SK-N-SH (cell line): Measurements from ENCODE around the gene THAP3. TPM values are rescaled to one million over a fixed set of nuclear protein-coding genes. Genes with fewer than 3 reads are reported as not detected.

Experiments
- CTCF ChIA-PET: fragments of 300-600, 350-600 bp; formaldehyde crosslinking; extraction: SDS; loops from one replicate; lab custom pipeline; 2021; lab: Yijun Ruan, JAX
- POLR2A ChIA-PET: fragments of 350-600 bp; sonication (Branson Sonifier 250); formaldehyde crosslinking; extraction: SDS; loops from one replicate; lab custom pipeline; 2020; ENCODE audit warnings: antibody characterized with exemption, inconsistent platforms; lab: Yijun Ruan, JAX
- DNase-seq: peaks from one replicate; pipeline ENCODE4 v3.0.0; 2012
- H2AFZ ChIP-seq: fragments of 200-600 bp; sonication (generic); 2 replicates; pipeline ENCODE4 v1.8.1; 2016; ENCODE audit warnings: antibody characterized with exemption, mild to moderate bottlenecking, low read depth
- H3F3A ChIP-seq: fragments of 200-600 bp; sonication (generic); replicated peaks from 2 replicates; pipeline ENCODE3; 2016; ENCODE audit warnings: antibody characterized with exemption, mild to moderate bottlenecking; ENCODE audit not compliant: insufficient read depth
- H3K27ac ChIP-seq, 2 experiments: fragments of 200-500 bp in 1 of 2; fragments of 200-600 bp in 1 of 2; sonication (Bioruptor generic) in 1 of 2; sonication (generic), shearing (Covaris generic) in 1 of 2; 2 replicates each; pipeline versions ENCODE4 v1.5.1 to v1.6.1; 2014 to 2016; ENCODE audit warnings: low read depth in 2 of 2, inconsistent platforms in 1 of 2, low read length in 1 of 2, mild to moderate bottlenecking in 1 of 2, mixed read lengths in 1 of 2
- H3K27me3 ChIP-seq: fragments of 200-600 bp; sonication (generic), shearing (Covaris generic); 2 replicates; pipeline ENCODE4 v1.6.1; 2016; ENCODE audit warnings: mixed run types; ENCODE audit not compliant: insufficient read depth
- H3K36me3 ChIP-seq, 2 experiments: fragments of 200-500 bp in 1 of 2; fragments of 200-600 bp in 1 of 2; sonication (Bioruptor generic) in 1 of 2; sonication (generic) in 1 of 2; replicated peaks in 1 of 2; 2 replicates each; pipeline versions ENCODE3 to v1.5.1; 2014 to 2016; ENCODE audit warnings: low read length in 1 of 2, mild to moderate bottlenecking in 1 of 2; ENCODE audit not compliant: insufficient read depth in 2 of 2, control insufficient read depth in 1 of 2
- H3K4me1 ChIP-seq, 2 experiments: fragments of 200-500 bp in 1 of 2; fragments of 200-600 bp in 1 of 2; sonication (Bioruptor generic) in 1 of 2; sonication (generic), shearing (Covaris generic) in 1 of 2; 2 replicates each; pipeline versions ENCODE4 v1.5.1 to v1.6.1; 2014 to 2016; ENCODE audit warnings: low read depth in 1 of 2, low read length in 1 of 2, mixed run types in 1 of 2; ENCODE audit not compliant: insufficient read depth in 2 of 2, control insufficient read depth in 1 of 2
- H3K4me2 ChIP-seq: fragments of 200-600 bp; sonication (generic), shearing (Covaris generic); 2 replicates; pipeline ENCODE4 v1.6.1; 2017; ENCODE audit warnings: mixed run types
- H3K4me3 ChIP-seq, 2 experiments: fragments of 200-500 bp in 1 of 2; fragments of 200-600 bp in 1 of 2; sonication (Bioruptor generic) in 1 of 2; sonication (generic), shearing (Covaris generic) in 1 of 2; 2 replicates each; pipeline versions ENCODE4 v1.5.1 to v1.8.1; 2014 to 2016; ENCODE audit warnings: low read depth in 2 of 2, inconsistent platforms in 1 of 2, low read length in 1 of 2, mild to moderate bottlenecking in 1 of 2, mixed read lengths in 1 of 2, moderate library complexity in 1 of 2
- H3K79me2 ChIP-seq: fragments of 200-600 bp; sonication (generic); 2 replicates; pipeline ENCODE4 v1.8.1; 2017; ENCODE audit warnings: mild to moderate bottlenecking; ENCODE audit not compliant: insufficient read depth
- H3K9ac ChIP-seq: fragments of 200-600 bp; sonication (generic); 2 replicates; pipeline ENCODE4 v1.6.1; 2017; ENCODE audit warnings: mixed run types
- H3K9me2 ChIP-seq: fragments of 200-600 bp; sonication (generic); 2 replicates; pipeline ENCODE4 v1.6.1; 2017; ENCODE audit warnings: mixed run types
- H3K9me3 ChIP-seq: fragments of 200-600 bp; sonication (generic); 2 replicates; pipeline ENCODE4 v1.6.1; 2017; ENCODE audit warnings: mixed run types, mild to moderate bottlenecking, moderate library complexity
- H4K20me1 ChIP-seq: fragments of 200-600 bp; sonication (generic); 2 replicates; pipeline ENCODE4 v1.6.1; 2017; ENCODE audit warnings: mild to moderate bottlenecking, mixed run types; ENCODE audit not compliant: insufficient read depth
- FOXJ3 ChIP-seq: sonication (generic); formaldehyde crosslinking; IDR thresholded peaks from 2 replicates; pipeline ENCODE4 v1.5.1; 2020; ENCODE audit warnings: mild to moderate bottlenecking, missing genetic modification reagents
- FOXM1 ChIP-seq: IDR thresholded peaks from 2 replicates; pipeline ENCODE4 v1.4.0; 2012; ENCODE audit warnings: low read depth, mild to moderate bottlenecking
- RAD21 ChIP-seq: IDR thresholded peaks from 2 replicates; pipeline ENCODE4 v1.6.1; 2012; ENCODE audit warnings: mild to moderate bottlenecking, low read length
- REST ChIP-seq: IDR thresholded peaks from 2 replicates; pipeline ENCODE4 v1.6.1; 2012; ENCODE audit warnings: mild to moderate bottlenecking, low read depth, low read length, moderate library complexity
- RXRA ChIP-seq: IDR thresholded peaks from 2 replicates; pipeline ENCODE4 v1.4.0; 2012; ENCODE audit warnings: low read depth, mild to moderate bottlenecking, borderline replicate concordance
- SIN3A ChIP-seq: IDR thresholded peaks from 2 replicates; pipeline ENCODE4 v1.6.1; 2012; ENCODE audit warnings: low read depth, mild to moderate bottlenecking, low read length, moderate library complexity, borderline replicate concordance
- SMC3 ChIP-seq: IDR thresholded peaks from 2 replicates; pipeline ENCODE4 v1.6.1; 2012; ENCODE audit warnings: low read depth, low read length, improper control_type of control experiment
- TAF1 ChIP-seq: IDR thresholded peaks from 2 replicates; pipeline ENCODE4 v1.6.1; 2012; ENCODE audit warnings: low read depth, mild to moderate bottlenecking, low read length, moderate library complexity, borderline replicate concordance
- WGBS: methylation state at CpG from one replicate; pipeline ENCODE4 v1.1.6; 2017; ENCODE audit warnings: low lambda C conversion rate; 5-methylcytosine and 5-hydroxymethylcytosine counted together
- polyA plus RNA-seq, 3 experiments: library from polyadenylated mRNA; depleted of rRNA; stranded (reverse); fragments of >200 nt; gene quantifications; 2 replicates each; pipeline ENCODE4 v1.2.3, GENCODE V29; 2012
- TF ChIP-seq, protein P1 (sequence below): fragments of 150-350 bp; IDR thresholded peaks from 2 replicates; pipeline ENCODE4 v1.6.1; 2016; ENCODE audit warnings: mild to moderate bottlenecking, low read depth, low read length
- TF ChIP-seq, protein P2 (sequence below): IDR thresholded peaks from 2 replicates; pipeline ENCODE4 v1.4.0; 2012; ENCODE audit warnings: low read depth, borderline replicate concordance

THAP3 gene
- polyA plus RNA-seq, 1 of the 3 experiments (the other 2 are of a cell fraction): 11.1 TPM

DNA sequence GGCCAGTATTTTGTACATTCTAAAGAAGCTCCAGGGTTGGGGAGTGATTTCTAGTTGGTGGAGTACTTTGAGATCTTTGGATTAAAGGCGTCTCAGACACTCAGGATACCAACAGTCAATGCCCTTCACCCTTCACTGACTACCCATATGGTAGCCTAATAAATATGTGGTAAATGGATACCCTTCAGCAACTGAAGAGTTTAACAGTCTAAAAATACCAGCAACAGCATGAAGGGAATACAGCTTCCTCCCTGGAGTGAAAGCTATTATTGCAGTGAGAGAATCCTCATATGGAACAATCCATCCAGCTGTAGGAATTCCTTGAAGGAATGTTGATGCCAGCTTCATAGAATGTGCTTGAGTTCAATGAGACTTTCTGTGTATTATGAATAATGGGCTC is 50.1 kb downstream of the THAP3 start:
- CTCF ChIA-PET: interaction anchor here (1.1 to 1.7 kb wide), 3 partner anchors 9 to 27 kb away, joined by 4 to 6 read pairs (median 5); partner anchors contain the start of gene DNAJC11
- Histone ChIP-seq H3K79me2 (peaks cover 4% of the 10 kb centered on the region; the same call in 1 of the 2 replicates), H3K9me3 (no peaks in the 10 kb centered on the region), H3K9me2 (no peaks in the 10 kb centered on the region), H4K20me1 (no peaks in the 10 kb centered on the region), H3K4me1 (peaks cover 0 to 24% of the 10 kb centered on the region in 2 experiments; a peak in 2 of 4 replicates), H3K4me3 (no peak overlapping the region), H3K9ac (no peak overlapping the region), H3K36me3 (peaks cover 35 to 40% of the 10 kb centered on the region in 2 experiments), H3K27me3 (no peaks in the 10 kb centered on the region), H2AFZ (no peak overlapping the region), H3K4me2 (no peak overlapping the region), H3F3A (peaks cover 7% of the 10 kb centered on the region), H3K27ac (no peak overlapping the region)
- WGBS: 80% methylated on average over 1 of the region's 1 CpG
- POLR2A ChIA-PET: interaction anchor here (0.6 kb wide), 1 partner anchor 70 kb away, joined by 3 read pairs; no protein-coding TSS in a partner anchor
- TF ChIP-seq SIN3A: no peak
- TF ChIP-seq FOXJ3 (CRISPR knock-in tag): no peak
- TF ChIP-seq RXRA: no peak
- no peak for TF ChIP-seq REST
- TF ChIP-seq, protein P1, sequence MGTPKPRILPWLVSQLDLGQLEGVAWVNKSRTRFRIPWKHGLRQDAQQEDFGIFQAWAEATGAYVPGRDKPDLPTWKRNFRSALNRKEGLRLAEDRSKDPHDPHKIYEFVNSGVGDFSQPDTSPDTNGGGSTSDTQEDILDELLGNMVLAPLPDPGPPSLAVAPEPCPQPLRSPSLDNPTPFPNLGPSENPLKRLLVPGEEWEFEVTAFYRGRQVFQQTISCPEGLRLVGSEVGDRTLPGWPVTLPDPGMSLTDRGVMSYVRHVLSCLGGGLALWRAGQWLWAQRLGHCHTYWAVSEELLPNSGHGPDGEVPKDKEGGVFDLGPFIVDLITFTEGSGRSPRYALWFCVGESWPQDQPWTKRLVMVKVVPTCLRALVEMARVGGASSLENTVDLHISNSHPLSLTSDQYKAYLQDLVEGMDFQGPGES: no peak
- no peak for TF ChIP-seq FOXM1
- no peak for TF ChIP-seq SMC3
- TF ChIP-seq, protein P2, sequence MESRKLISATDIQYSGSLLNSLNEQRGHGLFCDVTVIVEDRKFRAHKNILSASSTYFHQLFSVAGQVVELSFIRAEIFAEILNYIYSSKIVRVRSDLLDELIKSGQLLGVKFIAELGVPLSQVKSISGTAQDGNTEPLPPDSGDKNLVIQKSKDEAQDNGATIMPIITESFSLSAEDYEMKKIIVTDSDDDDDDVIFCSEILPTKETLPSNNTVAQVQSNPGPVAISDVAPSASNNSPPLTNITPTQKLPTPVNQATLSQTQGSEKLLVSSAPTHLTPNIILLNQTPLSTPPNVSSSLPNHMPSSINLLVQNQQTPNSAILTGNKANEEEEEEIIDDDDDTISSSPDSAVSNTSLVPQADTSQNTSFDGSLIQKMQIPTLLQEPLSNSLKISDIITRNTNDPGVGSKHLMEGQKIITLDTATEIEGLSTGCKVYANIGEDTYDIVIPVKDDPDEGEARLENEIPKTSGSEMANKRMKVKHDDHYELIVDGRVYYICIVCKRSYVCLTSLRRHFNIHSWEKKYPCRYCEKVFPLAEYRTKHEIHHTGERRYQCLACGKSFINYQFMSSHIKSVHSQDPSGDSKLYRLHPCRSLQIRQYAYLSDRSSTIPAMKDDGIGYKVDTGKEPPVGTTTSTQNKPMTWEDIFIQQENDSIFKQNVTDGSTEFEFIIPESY: no peak
- no peak for TF ChIP-seq TAF1
- TF ChIP-seq RAD21: no peak
- DNase-seq: no peak
